Measurements from ENCODE around the gene CPT1A.

Gene CPT1A

GRCh38 chr11:68784653-68785052, 57.1 kb downstream of the CPT1A start:
- no peak for DNase-seq

- no peak for DNase-seq
Observed at GRCh38 chr11:68783216-68783821, 58.4 kb downstream of the CPT1A start.

GRCh38 chr11:68782711-68783110, 59.0 kb downstream of the CPT1A start:
- no peak for DNase-seq

- peak in 1 of 2 donors; percentile 8 for DNase-seq
Observed at GRCh38 chr11:68780829-68781228, 60.9 kb downstream of the CPT1A start.

GRCh38 chr11:68778205-68778604, 63.5 kb downstream of the CPT1A start:
- DNase-seq = no peak

- no peak for DNase-seq
Observed at GRCh38 chr11:68776442-68777235, 65.1 kb downstream of the CPT1A start.

- DNase-seq = no peak
Observed at GRCh38 chr11:68775951-68776388, 65.7 kb downstream of the CPT1A start.

GRCh38 chr11:68774194-68774585, 67.5 kb downstream of the CPT1A start:
- no peak for DNase-seq

- no peak for DNase-seq
Observed at GRCh38 chr11:68773521-68774193, 68.1 kb downstream of the CPT1A start.

- no peak for DNase-seq
Observed at GRCh38 chr11:68772936-68773335, 68.8 kb downstream of the CPT1A start.

GRCh38 chr11:68770781-68771180, 70.9 kb downstream of the CPT1A start:
- DNase-seq = no peak

GRCh38 chr11:68767672-68768071, 74.0 kb downstream of the CPT1A start:
- DNase-seq = peak in 1 of 2 donors; percentile 17

- no peak for DNase-seq
Observed at GRCh38 chr11:68766786-68767185, 74.9 kb downstream of the CPT1A start.

GRCh38 chr11:68764746-68765145, 77.0 kb downstream of the CPT1A start:
- DNase-seq = no peak

GRCh38 chr11:68763926-68764657, 77.6 kb downstream of the CPT1A start:
- DNase-seq = no peak

GRCh38 chr11:68763181-68763721, 78.5 kb downstream of the CPT1A start:
- no peak for DNase-seq

- no peak for DNase-seq
Observed at GRCh38 chr11:68762481-68762880, 79.2 kb downstream of the CPT1A start.

GRCh38 chr11:68761801-68762200, 79.9 kb downstream of the CPT1A start:
- no peak for DNase-seq

- DNase-seq = no peak
Observed at GRCh38 chr11:68759991-68760390, 81.7 kb downstream of the CPT1A start.

- no peak for DNase-seq
Observed at GRCh38 chr11:68757711-68758110, 84.0 kb downstream of the CPT1A start.

GRCh38 chr11:68756171-68756766, 85.4 kb downstream of the CPT1A start:
- no peak for DNase-seq

GRCh38 chr11:68753300-68753699, 88.4 kb downstream of the CPT1A start:
- DNase-seq = no peak

All from inflammatory macrophage (primary cell).